NB4 (cell line): ENCODE data around the gene ADTRP.

Source experiments
- DNase-seq: peaks from one replicate; pipeline ENCODE4 v3.0.0; 2010; ENCODE audit warnings: low read depth
- H3K4me3 ChIP-seq: one replicate; pipeline ENCODE4 v1.5.1; 2011; ENCODE audit warnings: mild to moderate bottlenecking, low read depth, low read length, moderate library complexity
- MYC ChIP-seq: IDR thresholded peaks from 2 replicates; pipeline ENCODE4 v1.6.1; 2011; ENCODE audit warnings: low read depth, low read length
- POLR2A ChIP-seq: IDR thresholded peaks from 2 replicates; pipeline ENCODE4 v1.6.1; 2011; ENCODE audit warnings: mild to moderate bottlenecking; ENCODE audit not compliant: insufficient read length; ENCODE audit errors: extremely low read depth
- TF ChIP-seq, protein P1 (sequence below): IDR thresholded peaks from one replicate; pipeline ENCODE4 v1.5.1; 2012; ENCODE audit warnings: low read depth, low read length
- TF ChIP-seq, protein P2 (sequence below): IDR thresholded peaks from 2 replicates; pipeline ENCODE4 v1.6.1; 2011; ENCODE audit warnings: low read depth, low read length

The ADTRP gene

DNA sequence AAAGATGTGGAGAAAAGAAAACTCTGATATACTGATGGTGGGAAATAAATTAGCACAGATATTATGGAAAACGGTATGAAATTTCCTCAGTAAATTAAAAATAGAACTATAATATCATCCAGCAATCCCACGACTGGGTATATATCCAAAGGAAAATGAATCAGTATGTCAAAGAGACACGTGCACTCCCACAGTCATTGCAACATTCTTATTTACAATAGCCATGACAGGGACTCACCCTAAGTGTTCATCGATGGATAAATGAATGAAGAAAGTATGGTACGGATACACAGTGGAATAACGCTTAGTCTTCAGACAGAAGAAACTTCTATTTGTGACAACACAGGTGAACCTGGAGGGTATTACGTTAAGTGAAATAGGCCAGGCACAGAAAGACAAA, 5.7 kb upstream of the ADTRP start:
- no peak overlapping the region for H3K4me3 ChIP-seq
- no peak for TF ChIP-seq POLR2A
- TF ChIP-seq, protein P1, sequence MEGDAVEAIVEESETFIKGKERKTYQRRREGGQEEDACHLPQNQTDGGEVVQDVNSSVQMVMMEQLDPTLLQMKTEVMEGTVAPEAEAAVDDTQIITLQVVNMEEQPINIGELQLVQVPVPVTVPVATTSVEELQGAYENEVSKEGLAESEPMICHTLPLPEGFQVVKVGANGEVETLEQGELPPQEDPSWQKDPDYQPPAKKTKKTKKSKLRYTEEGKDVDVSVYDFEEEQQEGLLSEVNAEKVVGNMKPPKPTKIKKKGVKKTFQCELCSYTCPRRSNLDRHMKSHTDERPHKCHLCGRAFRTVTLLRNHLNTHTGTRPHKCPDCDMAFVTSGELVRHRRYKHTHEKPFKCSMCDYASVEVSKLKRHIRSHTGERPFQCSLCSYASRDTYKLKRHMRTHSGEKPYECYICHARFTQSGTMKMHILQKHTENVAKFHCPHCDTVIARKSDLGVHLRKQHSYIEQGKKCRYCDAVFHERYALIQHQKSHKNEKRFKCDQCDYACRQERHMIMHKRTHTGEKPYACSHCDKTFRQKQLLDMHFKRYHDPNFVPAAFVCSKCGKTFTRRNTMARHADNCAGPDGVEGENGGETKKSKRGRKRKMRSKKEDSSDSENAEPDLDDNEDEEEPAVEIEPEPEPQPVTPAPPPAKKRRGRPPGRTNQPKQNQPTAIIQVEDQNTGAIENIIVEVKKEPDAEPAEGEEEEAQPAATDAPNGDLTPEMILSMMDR = no peak
- TF ChIP-seq, protein P2, sequence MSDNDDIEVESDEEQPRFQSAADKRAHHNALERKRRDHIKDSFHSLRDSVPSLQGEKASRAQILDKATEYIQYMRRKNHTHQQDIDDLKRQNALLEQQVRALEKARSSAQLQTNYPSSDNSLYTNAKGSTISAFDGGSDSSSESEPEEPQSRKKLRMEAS = no peak
- TF ChIP-seq MYC = no peak
- no peak for DNase-seq

DNA sequence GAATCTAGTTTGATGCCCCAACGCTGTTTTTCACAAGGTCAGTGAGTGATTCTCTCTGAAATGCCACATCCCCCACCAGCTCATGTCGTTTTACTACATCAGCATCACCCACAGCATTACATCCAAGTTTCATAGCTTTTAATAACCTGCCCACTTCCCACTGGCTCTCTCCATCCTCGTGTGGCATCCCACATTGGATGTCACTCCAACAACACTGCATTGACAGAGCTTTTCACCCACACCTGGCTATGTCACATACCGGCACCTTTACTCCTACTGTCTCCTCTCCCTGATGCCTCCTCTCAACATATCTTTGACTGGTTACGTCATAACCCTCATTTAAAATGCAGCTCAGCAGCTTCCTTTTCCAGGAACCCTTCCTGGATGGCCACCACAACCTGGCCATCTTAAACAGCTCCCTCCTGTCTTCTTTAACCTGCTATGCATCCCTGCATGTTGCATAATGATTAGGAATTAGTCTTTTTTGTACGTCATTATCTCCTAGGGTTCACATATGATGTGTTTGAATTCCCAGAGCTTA, 5.0 kb upstream of the ADTRP start:
- TF ChIP-seq, protein P2 = no peak
- TF ChIP-seq MYC = no peak
- TF ChIP-seq, protein P1 = no peak
- no peak for TF ChIP-seq POLR2A
- no peak overlapping the region for H3K4me3 ChIP-seq
- no peak for DNase-seq

DNA sequence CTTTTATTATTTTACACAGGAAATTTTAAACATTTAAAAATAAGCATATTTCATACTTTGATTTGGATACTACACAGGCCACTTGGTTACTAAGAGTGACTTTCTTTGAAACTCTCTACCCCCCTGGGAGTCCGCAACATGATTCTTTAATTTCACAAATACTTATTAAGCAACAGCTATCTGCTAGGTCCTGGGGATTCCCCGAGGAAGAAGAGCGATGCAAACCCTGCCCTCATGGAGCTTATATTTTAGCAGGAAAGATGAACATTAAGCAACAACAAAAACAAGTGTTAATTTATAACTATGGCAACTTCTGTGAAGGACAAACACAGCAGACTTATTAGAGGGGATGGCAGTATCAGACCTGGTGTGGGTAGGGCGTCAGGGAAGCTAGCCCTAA, 3.9 kb upstream of the ADTRP start:
- H3K4me3 ChIP-seq = no peak overlapping the region
- TF ChIP-seq POLR2A (no peak), MYC (no peak)
- TF ChIP-seq, protein P2 = no peak
- TF ChIP-seq, protein P1 = no peak
- DNase-seq = no peak

DNA sequence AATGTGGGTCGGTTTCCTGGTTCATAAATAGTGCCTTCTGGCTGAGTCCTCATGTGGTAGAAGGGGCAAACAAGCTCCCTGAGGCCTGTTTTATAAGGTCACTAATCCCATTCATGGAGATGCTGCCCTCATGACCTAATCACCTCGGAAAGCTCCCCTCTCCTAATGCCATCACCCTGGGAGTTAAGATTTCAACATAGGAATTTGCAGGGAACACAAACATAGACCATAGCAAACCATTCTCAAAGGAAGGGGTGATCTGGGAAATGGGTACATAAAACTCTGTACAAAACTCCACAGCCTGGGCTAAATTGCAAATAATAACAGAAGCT, 1.5 kb upstream of the ADTRP start:
- DNase-seq = no peak

DNA sequence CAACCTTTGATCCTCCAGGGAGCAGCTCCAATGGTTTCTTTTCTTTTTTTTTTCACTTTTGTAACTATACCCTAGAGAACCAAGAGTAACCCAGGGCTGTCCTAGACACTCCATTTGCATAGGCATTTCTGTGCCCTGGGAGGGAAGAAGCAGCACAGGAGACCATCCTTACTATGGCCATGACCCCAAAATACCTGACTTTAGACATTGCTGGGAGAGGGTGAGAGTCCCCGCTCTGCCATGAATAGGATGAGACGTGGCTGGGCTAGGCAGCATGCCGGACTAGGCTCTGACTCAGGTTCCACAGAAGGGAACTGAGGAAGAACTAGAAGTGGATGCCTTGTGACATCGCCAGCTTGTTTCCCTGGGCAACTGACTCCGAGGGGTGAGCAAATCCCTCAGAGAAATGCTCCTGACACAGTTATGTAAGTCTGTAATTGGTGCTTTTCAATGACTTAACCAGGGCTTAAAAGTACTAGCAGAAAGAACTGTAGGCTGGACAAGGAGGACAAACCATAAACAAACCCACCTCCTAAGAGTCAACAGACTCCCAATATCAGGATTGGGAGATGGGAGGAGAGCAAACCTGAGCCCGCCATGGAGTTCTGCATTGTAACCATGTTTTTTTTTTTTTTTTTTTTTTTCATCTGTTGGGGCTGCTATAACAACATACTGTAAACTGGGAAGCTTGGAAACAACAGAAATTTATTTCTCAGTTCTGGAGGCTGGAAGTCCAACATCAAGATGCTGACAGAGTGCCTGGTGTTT, 910 bp upstream of the ADTRP start:
- no peak overlapping the region for H3K4me3 ChIP-seq
- DNase-seq = peak; percentile 42
- TF ChIP-seq, protein P2 = no peak
- TF ChIP-seq MYC (no peak), POLR2A (no peak)
- TF ChIP-seq, protein P1 = no peak

More for the DNA sequence above, 1.5 kb upstream of the ADTRP start:
- no peak overlapping the region for H3K4me3 ChIP-seq
- TF ChIP-seq, protein P1 = no peak
- TF ChIP-seq, protein P2 = no peak
- no peak for TF ChIP-seq MYC
